ENCODE measurements around the gene GAREM1.
A peak's percentile ranks its signal among the peaks of the same experiment; 100 is the strongest.

The GAREM1 gene

GRCh38 chr18:32469691-32470459, 807 bp downstream of the GAREM1 start:
- Mint-ChIP-seq H3K9me3 (no peaks in the 10 kb centered on the region), H3K36me3 (no peaks in the 10 kb centered on the region), H3K27ac (peak overlapping the region; percentile 68), H3K27me3 (peaks cover 25% of the 10 kb centered on the region), H3K4me1 (peaks cover 28% of the 10 kb centered on the region), H3K4me3 (peak overlapping the region; percentile 89)

GRCh38 chr18:32469190-32469651, 1.5 kb downstream of the GAREM1 start:
- H3K4me3 Mint-ChIP-seq = peak overlapping the region; percentile 89
- H3K27ac Mint-ChIP-seq = no peak overlapping the region
- peaks cover 28% of the 10 kb centered on the region for H3K4me1 Mint-ChIP-seq
- H3K9me3 Mint-ChIP-seq = no peaks in the 10 kb centered on the region
- no peaks in the 10 kb centered on the region for H3K36me3 Mint-ChIP-seq
- peaks cover 32% of the 10 kb centered on the region for H3K27me3 Mint-ChIP-seq

GRCh38 chr18:32468147-32468845, 2.4 kb downstream of the GAREM1 start:
- Mint-ChIP-seq H3K4me1 (peaks cover 28% of the 10 kb centered on the region), H3K4me3 (peak overlapping the region; percentile 24), H3K27ac (no peak overlapping the region), H3K36me3 (no peaks in the 10 kb centered on the region), H3K9me3 (no peaks in the 10 kb centered on the region), H3K27me3 (peaks cover 33% of the 10 kb centered on the region)

DNA sequence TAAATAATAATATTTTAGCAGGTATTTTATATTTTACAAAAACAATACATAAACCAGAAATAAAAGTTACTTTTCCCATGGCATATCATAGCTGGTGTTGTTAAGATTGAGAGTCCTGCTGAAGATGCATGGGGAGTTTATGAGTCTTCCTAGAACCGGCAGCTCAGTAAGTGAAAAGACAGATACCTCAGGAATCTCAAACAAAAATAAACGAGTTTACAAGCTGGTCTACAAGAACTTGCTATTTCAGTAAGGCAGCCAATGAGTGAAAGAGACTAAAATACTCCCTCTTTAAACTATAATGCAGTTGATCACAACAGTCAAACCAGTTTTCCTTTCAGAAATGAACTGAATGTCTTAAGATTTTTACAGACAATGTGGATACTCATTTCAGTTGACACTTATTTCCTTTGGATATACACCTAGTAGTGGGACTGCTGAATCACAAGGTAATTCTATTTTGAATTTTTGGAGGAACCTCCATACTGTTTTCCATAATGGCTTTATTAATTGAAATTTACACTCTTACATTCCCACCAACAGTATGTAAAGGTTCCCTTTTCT, 8.9 kb downstream of the GAREM1 start:
- no peak overlapping the region for H3K27ac Mint-ChIP-seq
- no peak overlapping the region for H3K4me3 Mint-ChIP-seq
- H3K27me3 Mint-ChIP-seq = peaks cover 39% of the 10 kb centered on the region
- no peaks in the 10 kb centered on the region for H3K9me3 Mint-ChIP-seq
- no peaks in the 10 kb centered on the region for H3K4me1 Mint-ChIP-seq
- no peaks in the 10 kb centered on the region for H3K36me3 Mint-ChIP-seq

GRCh38 chr18:32460171-32460731, 10.4 kb downstream of the GAREM1 start:
- Mint-ChIP-seq H3K36me3 (no peaks in the 10 kb centered on the region), H3K27me3 (peaks cover 44% of the 10 kb centered on the region), H3K4me1 (no peaks in the 10 kb centered on the region), H3K9me3 (no peaks in the 10 kb centered on the region), H3K27ac (no peak overlapping the region), H3K4me3 (no peak overlapping the region)

- Mint-ChIP-seq H3K27me3 (peaks cover 42% of the 10 kb centered on the region), H3K4me1 (no peaks in the 10 kb centered on the region), H3K4me3 (no peak overlapping the region), H3K27ac (no peak overlapping the region), H3K9me3 (no peaks in the 10 kb centered on the region), H3K36me3 (no peaks in the 10 kb centered on the region)
Observed at GRCh38 chr18:32459361-32460101, 11.2 kb downstream of the GAREM1 start.

GRCh38 chr18:32455361-32455760, 15.3 kb downstream of the GAREM1 start:
- Mint-ChIP-seq H3K9me3 (no peaks in the 10 kb centered on the region), H3K27ac (no peak overlapping the region), H3K27me3 (peaks cover 35% of the 10 kb centered on the region), H3K4me3 (no peak overlapping the region), H3K36me3 (no peaks in the 10 kb centered on the region), H3K4me1 (no peaks in the 10 kb centered on the region)

DNA sequence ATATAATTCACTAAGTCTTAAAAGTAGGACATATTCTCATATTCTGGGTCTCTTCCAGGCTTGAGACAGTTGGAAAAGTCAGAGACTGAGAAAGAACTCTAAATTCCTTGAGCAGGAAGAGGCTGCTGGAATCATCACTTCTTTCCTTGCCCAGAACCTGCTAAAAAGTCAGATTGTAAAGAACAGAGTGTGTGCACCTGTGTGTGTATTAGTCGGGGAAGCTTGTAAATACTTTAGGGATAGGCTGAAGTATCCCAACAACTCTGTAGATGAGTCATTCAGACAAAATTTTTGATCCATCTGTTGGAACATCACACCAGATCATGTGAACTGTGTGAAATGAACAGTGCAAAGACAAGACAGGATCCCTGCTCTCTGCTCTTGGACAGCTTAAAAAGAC, 16.1 kb downstream of the GAREM1 start:
- no peaks in the 10 kb centered on the region for H3K36me3 Mint-ChIP-seq
- no peak overlapping the region for H3K4me3 Mint-ChIP-seq
- H3K27ac Mint-ChIP-seq = no peak overlapping the region
- H3K27me3 Mint-ChIP-seq = peaks cover 37% of the 10 kb centered on the region
- no peaks in the 10 kb centered on the region for H3K4me1 Mint-ChIP-seq
- H3K9me3 Mint-ChIP-seq = no peaks in the 10 kb centered on the region

DNA sequence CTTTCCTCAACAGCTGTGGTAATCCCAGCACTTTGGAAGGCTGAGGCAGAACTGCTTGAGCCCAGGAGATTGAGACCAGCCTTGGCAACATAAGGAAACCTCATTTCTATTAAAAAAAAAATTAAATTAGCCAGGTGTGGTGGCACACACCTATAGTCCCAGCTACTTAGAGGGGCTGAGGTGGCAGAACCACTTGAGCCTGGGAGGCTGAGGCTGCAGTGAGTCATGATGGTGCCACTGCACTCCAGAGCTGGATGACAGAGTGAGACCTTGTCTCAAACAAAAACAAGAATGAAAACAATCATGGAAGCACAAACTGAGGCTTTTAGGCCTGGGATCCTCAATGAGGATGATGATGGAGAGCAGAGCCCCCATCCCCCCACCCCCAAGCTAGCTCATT, 19.8 kb downstream of the GAREM1 start:
- no peak overlapping the region for H3K4me3 Mint-ChIP-seq
- no peaks in the 10 kb centered on the region for H3K4me1 Mint-ChIP-seq
- peaks cover 27% of the 10 kb centered on the region for H3K27me3 Mint-ChIP-seq
- no peaks in the 10 kb centered on the region for H3K36me3 Mint-ChIP-seq
- H3K9me3 Mint-ChIP-seq = no peaks in the 10 kb centered on the region
- no peak overlapping the region for H3K27ac Mint-ChIP-seq

DNA sequence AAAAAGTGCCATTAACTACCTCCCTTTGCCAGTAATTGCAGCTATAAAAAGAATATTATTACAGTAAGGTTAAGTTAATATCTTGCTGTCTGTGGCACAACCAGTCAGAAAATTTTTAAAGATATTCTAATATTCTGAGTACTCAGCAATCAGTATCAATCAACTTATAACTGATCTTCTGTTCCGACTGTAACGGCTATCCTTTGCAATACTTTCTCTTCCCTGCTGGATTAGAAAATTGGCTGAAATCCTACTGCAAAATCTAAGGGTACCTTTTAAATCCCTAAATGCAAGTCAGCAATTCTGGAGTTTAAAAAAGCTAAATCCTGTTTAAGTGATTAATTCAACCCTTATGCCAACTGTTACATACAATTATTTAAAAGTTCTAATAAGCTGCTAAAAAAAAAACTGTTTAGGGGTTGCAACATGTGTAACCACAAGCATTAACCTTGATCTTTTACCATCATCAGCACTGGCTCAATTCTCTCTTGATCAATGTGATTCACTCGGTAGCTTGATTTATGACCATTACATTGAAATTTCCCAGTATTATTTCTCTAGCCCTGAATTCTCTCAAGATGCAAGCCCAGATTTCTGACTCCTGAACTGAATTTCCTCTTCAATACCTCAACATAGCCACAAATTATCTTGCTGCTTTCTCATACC, 20.5 kb downstream of the GAREM1 start:
- Mint-ChIP-seq H3K9me3 (no peaks in the 10 kb centered on the region), H3K4me1 (no peaks in the 10 kb centered on the region), H3K4me3 (no peak overlapping the region), H3K27me3 (peaks cover 22% of the 10 kb centered on the region), H3K27ac (no peak overlapping the region), H3K36me3 (no peaks in the 10 kb centered on the region)

DNA sequence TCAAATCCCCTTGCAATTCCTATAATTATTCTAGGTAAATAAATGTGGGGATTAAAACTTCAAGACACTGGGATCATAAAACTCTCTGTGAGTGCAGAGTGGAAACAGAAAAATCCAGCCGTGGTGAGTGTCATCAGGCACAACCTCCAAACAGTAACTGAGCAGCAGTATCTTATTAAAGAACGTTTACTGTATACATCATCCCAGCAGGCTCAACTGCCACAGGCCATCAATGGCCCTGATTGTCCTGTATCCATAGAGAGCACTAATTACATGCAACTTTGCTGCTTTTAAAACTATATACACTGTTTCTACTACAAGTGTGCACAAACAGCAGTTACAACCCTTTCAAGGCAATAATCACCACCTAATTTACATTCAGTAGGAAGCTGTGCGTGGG, 23.9 kb downstream of the GAREM1 start:
- H3K4me1 Mint-ChIP-seq = no peaks in the 10 kb centered on the region
- H3K36me3 Mint-ChIP-seq = no peaks in the 10 kb centered on the region
- H3K9me3 Mint-ChIP-seq = no peaks in the 10 kb centered on the region
- H3K27ac Mint-ChIP-seq = no peak overlapping the region
- H3K4me3 Mint-ChIP-seq = no peak overlapping the region
- H3K27me3 Mint-ChIP-seq = peaks cover 12% of the 10 kb centered on the region

DNA sequence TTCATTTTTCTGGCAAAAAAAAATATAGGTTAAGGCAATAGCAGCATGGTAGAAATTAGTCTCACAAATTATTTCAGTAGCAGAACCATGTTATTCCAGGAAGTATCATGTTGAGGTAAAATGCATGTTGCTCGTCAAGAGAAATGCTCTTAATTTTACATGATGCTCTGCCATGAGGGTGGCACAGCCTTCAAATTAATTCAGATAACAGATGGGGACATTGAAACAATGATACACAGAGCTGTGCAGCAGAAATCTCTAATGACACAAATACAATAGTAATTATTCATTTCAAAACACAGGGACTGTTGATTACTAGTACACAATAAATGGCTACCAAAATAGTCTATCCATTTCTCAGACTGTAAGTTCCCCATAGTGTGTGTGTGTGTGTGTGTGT, 24.8 kb downstream of the GAREM1 start:
- H3K4me1 Mint-ChIP-seq = no peaks in the 10 kb centered on the region
- H3K9me3 Mint-ChIP-seq = no peaks in the 10 kb centered on the region
- no peak overlapping the region for H3K27ac Mint-ChIP-seq
- H3K27me3 Mint-ChIP-seq = peaks cover 18% of the 10 kb centered on the region
- no peaks in the 10 kb centered on the region for H3K36me3 Mint-ChIP-seq
- no peak overlapping the region for H3K4me3 Mint-ChIP-seq

- peaks cover 12% of the 10 kb centered on the region for H3K27me3 Mint-ChIP-seq
Observed at GRCh38 chr18:32443706-32444215, 26.9 kb downstream of the GAREM1 start.

DNA sequence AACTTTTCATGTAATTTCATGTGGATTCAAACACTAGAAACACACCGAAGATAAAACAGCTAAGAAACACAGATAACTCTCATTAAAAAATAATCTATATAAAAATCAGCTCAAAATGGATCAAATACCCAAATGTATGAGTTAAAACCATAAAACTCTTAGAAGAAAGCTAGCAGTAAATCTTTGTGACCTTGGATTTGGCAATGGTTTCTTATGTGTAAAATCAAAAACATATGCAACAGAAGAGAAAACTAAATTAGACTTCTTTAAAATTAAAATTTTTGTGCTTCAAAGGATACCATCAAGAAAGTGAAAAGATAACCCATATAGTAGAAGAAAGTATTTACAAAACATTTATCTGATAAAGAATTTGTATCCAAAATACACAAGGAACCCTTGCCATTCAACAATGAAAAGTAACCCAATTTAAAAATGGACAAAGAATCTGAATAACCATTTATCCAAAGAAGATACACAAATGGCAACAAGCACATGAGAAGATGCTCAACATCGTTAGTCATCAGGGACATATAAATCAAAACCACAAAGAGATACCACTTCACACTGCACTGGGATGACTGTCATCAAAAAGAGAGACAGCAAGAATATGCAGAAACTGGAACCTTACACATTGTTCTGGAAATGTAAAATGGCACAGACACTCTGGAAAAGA, 27.5 kb downstream of the GAREM1 start:
- Mint-ChIP-seq H3K27me3 (peaks cover 12% of the 10 kb centered on the region), H3K4me1 (no peaks in the 10 kb centered on the region), H3K27ac (no peak overlapping the region), H3K9me3 (no peaks in the 10 kb centered on the region), H3K4me3 (no peak overlapping the region), H3K36me3 (no peaks in the 10 kb centered on the region)

More at GRCh38 chr18:32443706-32444215, 26.9 kb downstream of the GAREM1 start:
- Mint-ChIP-seq H3K9me3 (no peaks in the 10 kb centered on the region), H3K4me3 (no peak overlapping the region), H3K27ac (no peak overlapping the region), H3K36me3 (no peaks in the 10 kb centered on the region), H3K4me1 (no peaks in the 10 kb centered on the region)

Measured in activated naive CD4-positive, alpha-beta T cell treated with anti-CD3 and anti-CD28 coated beads, Interleukin-2, amount 50 U/mL, for 24 hours (primary cell).